ENCODE data around the gene NFATC2.
"Not testable (repeated sequence)": the region's sequence is repeated elsewhere in the genome, so short reads cannot be mapped to it uniquely, and the experiment has no call there.

NFATC2 gene

GRCh38 chr20:51486197-51487005 lies 56.1 kb downstream of the NFATC2 start:
- Histone ChIP-seq H3K4me3 (ENCODE audit: extremely low read depth, insufficient read depth, low read length, poor library complexity, severe bottlenecking) (no peak overlapping the region), H3K36me3 (ENCODE audit: control insufficient read depth, insufficient read depth, low read length) (no peaks in the 10 kb centered on the region), H3K27ac (ENCODE audit: low read depth, low read length, severe bottlenecking) (peak overlapping the region; percentile 62), H3K4me1 (ENCODE audit: control insufficient read depth, insufficient read depth, low read length, poor library complexity, severe bottlenecking) (peaks cover 5% of the 10 kb centered on the region), H3K9me3 (ENCODE audit: control insufficient read depth, low read length) (no peaks in the 10 kb centered on the region)
- WGBS, 2 experiments (ENCODE audit: insufficient coverage in 2 of 2): 81 to 82% methylated on average over 5 to 9 of the region's 12 CpGs

DNA sequence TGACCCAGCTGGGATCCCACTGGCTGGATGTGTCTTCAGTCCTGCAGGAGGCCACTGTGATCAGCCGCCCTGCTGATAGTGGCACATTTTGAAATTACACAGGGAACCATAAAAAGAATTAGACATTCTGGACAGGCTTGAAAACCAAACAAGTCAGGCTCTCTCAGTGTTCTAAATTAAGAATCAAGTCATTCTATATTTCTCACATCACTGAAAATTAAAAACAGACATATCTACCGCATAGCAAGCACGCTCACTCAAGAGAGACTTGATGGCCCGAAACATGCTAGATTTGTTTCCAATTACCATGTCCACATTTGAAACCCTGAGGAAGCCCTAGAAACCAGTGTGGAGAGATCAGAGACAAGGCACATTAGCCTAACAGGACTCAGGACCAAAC lies 57.7 kb downstream of the NFATC2 start:
- WGBS, 2 experiments (ENCODE audit: insufficient coverage in 2 of 2): 93 to 98% methylated on average over 4 of the region's 4 CpGs
- Histone ChIP-seq H3K27ac (ENCODE audit: low read depth, low read length, severe bottlenecking) (no peak overlapping the region), H3K4me1 (ENCODE audit: control insufficient read depth, insufficient read depth, low read length, poor library complexity, severe bottlenecking) (peaks cover 5% of the 10 kb centered on the region), H3K36me3 (ENCODE audit: control insufficient read depth, insufficient read depth, low read length) (no peaks in the 10 kb centered on the region), H3K4me3 (ENCODE audit: extremely low read depth, insufficient read depth, low read length, poor library complexity, severe bottlenecking) (no peak overlapping the region), H3K9me3 (ENCODE audit: control insufficient read depth, low read length) (no peaks in the 10 kb centered on the region)

- Histone ChIP-seq H3K27ac (ENCODE audit: low read depth, low read length, severe bottlenecking) (no peak overlapping the region), H3K36me3 (ENCODE audit: control insufficient read depth, insufficient read depth, low read length) (no peaks in the 10 kb centered on the region), H3K9me3 (ENCODE audit: control insufficient read depth, low read length) (no peaks in the 10 kb centered on the region), H3K4me3 (ENCODE audit: extremely low read depth, insufficient read depth, low read length, poor library complexity, severe bottlenecking) (no peak overlapping the region), H3K4me1 (ENCODE audit: control insufficient read depth, insufficient read depth, low read length, poor library complexity, severe bottlenecking) (peaks cover 5% of the 10 kb centered on the region)
- WGBS, 2 experiments (ENCODE audit: insufficient coverage in 2 of 2): 85 to 87% methylated on average over 13 to 16 of the region's 16 CpGs
Observed at GRCh38 chr20:51484141-51484815, 58.2 kb downstream of the NFATC2 start.

DNA sequence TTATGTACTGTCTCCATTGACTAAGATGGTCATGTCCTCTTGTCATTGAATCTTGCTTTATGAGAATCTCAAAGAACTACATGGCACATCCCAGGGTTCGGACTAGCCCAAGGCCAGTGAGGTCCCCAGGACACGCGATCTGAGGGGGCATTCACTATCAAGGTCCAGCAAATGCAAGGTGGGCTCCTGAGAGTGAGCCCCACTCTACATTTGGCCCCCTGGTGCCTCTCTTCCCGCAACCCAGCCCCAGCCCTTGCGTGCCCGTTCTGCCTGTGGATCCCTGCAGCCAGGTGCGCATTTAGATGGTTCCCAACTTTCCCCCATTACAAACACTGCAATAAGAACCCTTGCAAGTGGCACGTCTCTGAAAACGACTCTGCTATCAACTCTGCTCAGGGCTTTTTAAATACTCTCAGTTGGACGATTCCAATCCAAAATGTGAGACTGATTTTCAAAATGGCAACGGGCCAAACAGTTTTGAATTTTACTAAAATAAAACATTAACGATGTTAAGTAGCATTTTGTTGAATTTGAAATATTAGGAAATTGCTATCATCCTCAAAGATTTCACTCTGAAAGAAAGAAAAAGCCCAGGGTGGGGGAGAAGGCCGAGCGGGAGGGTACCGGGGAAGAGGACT lies 59.6 kb downstream of the NFATC2 start:
- no peaks in the 10 kb centered on the region for H3K9me3 ChIP-seq (ENCODE audit: control insufficient read depth, low read length)
- no peaks in the 10 kb centered on the region for H3K36me3 ChIP-seq (ENCODE audit: control insufficient read depth, insufficient read depth, low read length)
- no peak overlapping the region for H3K27ac ChIP-seq (ENCODE audit: low read depth, low read length, severe bottlenecking)
- no peak overlapping the region for H3K4me3 ChIP-seq (ENCODE audit: extremely low read depth, insufficient read depth, low read length, poor library complexity, severe bottlenecking)
- 89 to 92% methylated on average over 9 to 10 of the region's 15 CpGs for WGBS, 2 experiments (ENCODE audit: insufficient coverage in 2 of 2)
- H3K4me1 ChIP-seq (ENCODE audit: control insufficient read depth, insufficient read depth, low read length, poor library complexity, severe bottlenecking): peaks cover 5% of the 10 kb centered on the region

DNA sequence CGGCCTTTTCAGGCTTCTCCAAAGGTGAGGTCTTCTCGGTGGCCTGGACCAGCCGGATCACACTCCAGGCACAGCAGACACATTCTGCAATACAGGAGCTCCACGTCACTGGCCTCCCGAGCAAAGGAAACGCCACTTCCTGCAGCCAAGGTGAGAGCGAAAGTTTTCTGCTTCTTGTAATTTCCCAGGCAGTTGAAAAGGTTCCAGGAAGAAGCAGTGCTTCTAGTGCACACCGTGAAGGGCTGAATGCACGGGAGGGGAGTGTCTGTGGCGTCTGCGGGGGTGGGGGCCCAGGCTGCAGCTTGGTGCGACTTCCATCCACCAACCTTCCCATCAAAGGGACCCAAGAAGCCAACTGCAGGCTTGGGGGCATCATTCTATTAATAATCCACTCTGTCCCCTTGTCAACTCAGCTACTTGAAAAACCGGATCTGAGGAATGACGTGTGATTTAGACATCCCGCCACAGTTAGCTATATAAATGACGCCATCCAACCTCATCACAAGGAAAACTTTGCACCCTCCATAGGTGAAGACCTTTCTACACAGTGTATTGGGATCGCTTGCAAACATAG lies 61.1 kb downstream of the NFATC2 start:
- Histone ChIP-seq H3K4me1 (ENCODE audit: control insufficient read depth, insufficient read depth, low read length, poor library complexity, severe bottlenecking) (no peaks in the 10 kb centered on the region), H3K9me3 (ENCODE audit: control insufficient read depth, low read length) (peaks cover 5% of the 10 kb centered on the region), H3K27ac (ENCODE audit: low read depth, low read length, severe bottlenecking) (no peak overlapping the region), H3K4me3 (ENCODE audit: extremely low read depth, insufficient read depth, low read length, poor library complexity, severe bottlenecking) (no peak overlapping the region), H3K36me3 (ENCODE audit: control insufficient read depth, insufficient read depth, low read length) (no peaks in the 10 kb centered on the region)
- WGBS, 2 experiments (ENCODE audit: insufficient coverage in 2 of 2): 88 to 90% methylated on average over 15 to 16 of the region's 17 CpGs

DNA sequence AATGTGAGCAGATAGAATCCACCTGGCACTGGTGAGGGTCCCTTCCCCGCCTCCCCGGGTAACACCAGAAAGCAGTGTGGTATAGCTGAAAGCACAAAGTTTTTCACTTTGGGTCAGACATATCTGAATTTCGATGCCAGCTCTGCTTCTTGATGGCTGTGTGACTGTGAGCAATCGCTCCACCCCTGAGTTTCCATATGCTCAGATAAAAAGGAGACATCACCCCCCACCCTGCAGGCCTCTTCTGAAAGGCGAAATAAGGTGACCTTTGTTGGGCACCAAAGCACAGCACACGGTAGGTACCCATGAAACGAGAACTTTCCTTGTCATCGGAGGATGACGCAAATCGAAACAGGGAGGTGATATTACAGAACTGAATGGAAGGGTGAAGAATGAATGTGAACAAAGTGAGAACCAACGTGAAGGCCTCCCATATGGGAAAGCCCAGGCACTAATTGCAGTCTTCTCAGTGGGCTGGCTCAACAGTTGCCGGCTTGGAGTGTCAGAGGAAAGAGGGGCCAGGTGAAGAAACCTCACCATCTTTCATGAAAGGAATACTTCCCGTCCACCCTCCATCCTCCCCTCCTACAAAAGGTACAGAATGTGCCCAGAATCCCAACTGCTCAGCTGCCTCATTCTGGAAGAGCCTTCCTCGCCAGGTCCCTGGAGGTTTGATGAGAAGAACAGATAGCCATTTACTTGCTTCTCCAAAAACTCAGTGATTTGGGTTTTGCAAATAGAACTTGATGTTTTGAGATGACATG lies 61.8 kb downstream of the NFATC2 start:
- 93 to 97% methylated on average over 12 to 13 of the region's 14 CpGs for WGBS, 2 experiments (ENCODE audit: insufficient coverage in 2 of 2)
- Histone ChIP-seq H3K36me3 (ENCODE audit: control insufficient read depth, insufficient read depth, low read length) (no peaks in the 10 kb centered on the region), H3K9me3 (ENCODE audit: control insufficient read depth, low read length) (peaks cover 5% of the 10 kb centered on the region), H3K27ac (ENCODE audit: low read depth, low read length, severe bottlenecking) (no peak overlapping the region), H3K4me3 (ENCODE audit: extremely low read depth, insufficient read depth, low read length, poor library complexity, severe bottlenecking) (no peak overlapping the region), H3K4me1 (ENCODE audit: control insufficient read depth, insufficient read depth, low read length, poor library complexity, severe bottlenecking) (no peaks in the 10 kb centered on the region)

- H3K36me3 ChIP-seq (ENCODE audit: control insufficient read depth, insufficient read depth, low read length); H3K9me3 ChIP-seq (ENCODE audit: control insufficient read depth, low read length); H3K4me3 ChIP-seq (ENCODE audit: extremely low read depth, insufficient read depth, low read length, poor library complexity, severe bottlenecking); H3K4me1 ChIP-seq (ENCODE audit: control insufficient read depth, insufficient read depth, low read length, poor library complexity, severe bottlenecking); H3K27ac ChIP-seq (ENCODE audit: low read depth, low read length, severe bottlenecking): not testable (repeated sequence)
- no CpG with 5 or more reads among the region's 1 CpG for whole genome bisulfite sequencing, 2 experiments (ENCODE audit: insufficient coverage in 2 of 2)
Observed at GRCh38 chr20:51476106-51476505, 66.4 kb downstream of the NFATC2 start.

DNA sequence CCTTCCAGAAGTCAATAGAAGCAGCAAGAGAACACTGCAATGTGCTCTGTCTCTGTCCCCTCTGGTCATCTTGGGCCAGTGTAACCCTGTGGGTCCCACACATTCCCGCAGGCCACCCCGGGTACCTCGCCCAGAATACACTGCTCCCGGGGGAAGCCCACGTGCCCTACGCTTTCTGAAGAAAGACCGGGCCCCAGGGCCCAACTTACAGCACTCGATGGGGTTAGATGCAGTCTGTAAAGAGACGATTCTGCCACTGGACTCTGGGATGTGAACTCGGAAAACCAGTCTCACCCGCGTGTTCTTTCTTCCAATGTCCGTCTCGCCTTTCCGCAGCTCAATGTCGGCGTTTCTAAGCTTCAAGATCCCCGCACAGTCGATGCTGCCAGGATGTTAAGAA lies 68.7 kb downstream of the NFATC2 start:
- no peaks in the 10 kb centered on the region for H3K4me1 ChIP-seq (ENCODE audit: control insufficient read depth, insufficient read depth, low read length, poor library complexity, severe bottlenecking)
- no peaks in the 10 kb centered on the region for H3K36me3 ChIP-seq (ENCODE audit: control insufficient read depth, insufficient read depth, low read length)
- no peak overlapping the region for H3K4me3 ChIP-seq (ENCODE audit: extremely low read depth, insufficient read depth, low read length, poor library complexity, severe bottlenecking)
- WGBS, 2 experiments (ENCODE audit: insufficient coverage in 2 of 2): 88 to 92% methylated on average over 19 of the region's 19 CpGs
- peaks cover 5% of the 10 kb centered on the region for H3K9me3 ChIP-seq (ENCODE audit: control insufficient read depth, low read length)
- no peak overlapping the region for H3K27ac ChIP-seq (ENCODE audit: low read depth, low read length, severe bottlenecking)

GRCh38 chr20:51473256-51473655 lies 69.3 kb downstream of the NFATC2 start:
- Histone ChIP-seq H3K4me3 (ENCODE audit: extremely low read depth, insufficient read depth, low read length, poor library complexity, severe bottlenecking) (no peak overlapping the region), H3K4me1 (ENCODE audit: control insufficient read depth, insufficient read depth, low read length, poor library complexity, severe bottlenecking) (no peaks in the 10 kb centered on the region), H3K9me3 (ENCODE audit: control insufficient read depth, low read length) (peaks cover 5% of the 10 kb centered on the region), H3K36me3 (ENCODE audit: control insufficient read depth, insufficient read depth, low read length) (no peaks in the 10 kb centered on the region), H3K27ac (ENCODE audit: low read depth, low read length, severe bottlenecking) (no peak overlapping the region)
- 72 to 89% methylated on average over 2 of the region's 4 CpGs for WGBS, 2 experiments (ENCODE audit: insufficient coverage in 2 of 2)

DNA sequence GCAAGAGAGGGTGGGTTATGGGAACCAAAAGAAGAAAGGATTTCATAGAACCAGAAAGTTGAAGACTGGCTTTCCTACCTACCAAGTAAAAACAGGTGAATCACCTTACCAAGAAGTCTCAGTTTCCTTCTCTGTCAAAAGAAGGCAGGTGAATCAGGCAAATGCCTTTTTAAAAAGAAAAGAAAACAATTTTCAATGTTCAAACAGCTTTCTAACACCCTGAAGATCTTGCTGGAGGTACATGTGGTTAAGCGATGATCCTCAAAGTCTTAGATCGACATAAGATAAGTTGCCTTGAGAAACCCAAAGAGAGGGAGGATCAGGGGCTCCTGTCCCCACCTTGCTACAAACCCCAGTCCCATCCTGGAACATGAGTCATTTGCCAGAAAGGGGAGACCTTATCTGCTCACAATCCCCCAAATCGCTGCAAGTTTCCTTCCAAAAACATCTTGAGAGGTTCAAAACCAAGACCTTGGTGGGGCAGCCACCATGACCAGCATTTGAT lies 71.6 kb downstream of the NFATC2 start:
- no peak overlapping the region for H3K27ac ChIP-seq (ENCODE audit: low read depth, low read length, severe bottlenecking)
- 86 to 100% methylated on average over 1 to 2 of the region's 3 CpGs for WGBS, 2 experiments (ENCODE audit: insufficient coverage in 2 of 2)
- H3K36me3 ChIP-seq (ENCODE audit: control insufficient read depth, insufficient read depth, low read length): no peaks in the 10 kb centered on the region
- no peak overlapping the region for H3K4me3 ChIP-seq (ENCODE audit: extremely low read depth, insufficient read depth, low read length, poor library complexity, severe bottlenecking)
- no peaks in the 10 kb centered on the region for H3K4me1 ChIP-seq (ENCODE audit: control insufficient read depth, insufficient read depth, low read length, poor library complexity, severe bottlenecking)
- no peaks in the 10 kb centered on the region for H3K9me3 ChIP-seq (ENCODE audit: control insufficient read depth, low read length)
